Adrenal gland (tissue), 12 donors: Measurements from ENCODE around the gene BAG1. TPM values are rescaled to one million over a fixed set of nuclear protein-coding genes. Genes with fewer than 3 reads are reported as not detected.

Experiments
- DNase-seq, 7 donors: peaks; one replicate each; pipeline ENCODE4 v3.0.0-alpha.2; 2019 to 2020
- H3K27ac ChIP-seq, 5 donors: fragments of 200-600 bp; sonication (generic) in 4 of 5; 1 replicate in 3 of 5; 2 replicates in 2 of 5; pipeline versions ENCODE4 v1.5.1 to v1.8.0; 2016 to 2020; ENCODE audit warnings: mild to moderate bottlenecking in 1 of 5
- H3K27me3 ChIP-seq: fragments of 200-600 bp; 2 replicates; pipeline ENCODE4 v1.8.0; 2021
- H3K36me3 ChIP-seq, 2 donors: fragments of 200-600 bp; replicated peaks in 1 of 2; 1 replicate in 1 of 2; 2 replicates in 1 of 2; pipeline versions ENCODE4 v1.5.1 to v1.8.0; 2018 to 2022
- H3K4me1 ChIP-seq, 2 donors: fragments of 200-600 bp; replicated peaks in 1 of 2; 1 replicate in 1 of 2; 2 replicates in 1 of 2; pipeline versions ENCODE4 v1.5.1 to v1.8.0; 2018 to 2021
- H3K4me3 ChIP-seq, 4 donors: fragments of 200-600 bp; sonication (generic) in 3 of 4; one replicate each; pipeline ENCODE4 v1.5.1; 2016 to 2018
- H3K9me3 ChIP-seq, 3 donors: fragments of 200-600 bp; sonication (generic) in 1 of 3; replicated peaks in 1 of 3; 1 replicate in 2 of 3; 2 replicates in 1 of 3; pipeline versions ENCODE4 v1.5.1 to v1.8.0; 2016 to 2021
- CTCF ChIP-seq, 6 experiments: fragments of 450-650 bp in 4 of 6; fragments of 200-600 bp in 2 of 6; sonication (generic) in 1 of 6; IDR thresholded peaks; 1 replicate in 5 of 6; 2 replicates in 1 of 6; pipeline versions ENCODE4 v1.5.1 to v1.8.0; 2016 to 2021; ENCODE audit warnings: antibody characterized with exemption in 6 of 6, mild to moderate bottlenecking in 2 of 6, moderate library complexity in 1 of 6
- POLR2A ChIP-seq, 2 donors: fragments of 450-650 bp; IDR thresholded peaks; one replicate each; pipeline ENCODE4 v1.6.1; 2017; ENCODE audit warnings: antibody characterized with exemption in 2 of 2, mild to moderate bottlenecking in 2 of 2, moderate library complexity in 1 of 2
- WGBS, 4 donors: extraction: QIAGEN DNeasy Blood & Tissue Kit in 2 of 4; methylation state at CpG; one replicate each; pipeline versions ENCODE4 v1.1.5 to v1.1.7; 2013 to 2017; 5-methylcytosine and 5-hydroxymethylcytosine counted together
- intact Hi-C, 2 donors: fragments of 100-400 bp; cut with DNase I; formaldehyde crosslinking; loops; one replicate each; pipeline versions ENCODE4 v1.14.1 to v1.15.0; 2022 to 2023
- polyA plus RNA-seq, 3 donors: library from polyadenylated mRNA; stranded (reverse); fragments of 200-250 nt in 2 of 3; fragments of 350-450 nt in 1 of 3; fragmentation: Illumina TruSeq in 1 of 3; extraction: RNeasy Lipid Tissue Mini Kit (QIAGEN cat#74804) in 1 of 3; gene quantifications; one replicate each; pipeline ENCODE4 v1.2.3, GENCODE V29; 2013 to 2014
- total RNA-seq, 9 donors: library from RNA; depleted of rRNA in 4 of 9; stranded (reverse); fragments of >200 nt in 4 of 9; fragments of 120-200 nt in 1 of 9; fragmentation: NEBNext Ultra II Directional in 1 of 9; extraction: Animal tissue kit (Norgen Biotek cat#: 25700) in 1 of 9; gene quantifications; one replicate each; pipeline versions ENCODE4 v1.1.0 to v1.2.4, GENCODE V29; 2013 to 2023
- donor health status: healthy with polysubstance abuse.
- donor health status: Bipolar disorder and iron deficiency.
- donor health status: DM: yes; HTN: yes; CAD: no.
- donor health status: DM: no; HTN: no; CAD: no.
- donor health status: DM: no; HTN: no; CAD: no.
- donor health status: DM: yes; HTN: yes; CAD: no.

BAG1 gene
- total and polyA plus RNA-seq, 12 donors: 46.9 to 141 (median 68.8) TPM

DNA sequence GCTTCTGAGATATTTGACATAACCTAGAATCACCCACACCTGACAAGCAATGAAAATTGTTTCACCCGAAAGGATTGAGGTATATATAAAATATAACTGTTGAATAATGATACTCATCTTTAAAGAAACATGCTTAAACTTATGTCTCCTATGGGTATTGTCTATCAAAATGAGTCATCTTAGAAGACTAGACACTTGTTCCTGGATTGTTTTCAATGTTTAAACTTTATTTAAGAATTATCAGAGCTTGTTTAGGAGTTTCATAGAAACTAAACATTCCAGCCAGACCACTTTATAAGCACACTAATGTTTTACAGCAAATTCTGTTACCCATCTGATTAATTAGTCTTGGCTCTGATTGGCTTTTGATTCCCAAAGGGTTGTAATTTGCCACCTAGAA, 45.4 kb upstream of the BAG1 start:
- H3K27ac ChIP-seq: no peak overlapping the region
- peaks cover 0 to 100% of the 10 kb centered on the region in 2 donors for H3K36me3 ChIP-seq
- WGBS, 4 donors: 95 to 100% (median 97%) methylated on average over 1 of the region's 1 CpG
- intact Hi-C loops: no loop called here
- no peak for TF ChIP-seq POLR2A (IDR thresholded peaks at IDR 0.05)
- TF ChIP-seq CTCF (IDR thresholded peaks at IDR 0.05): no peak
- no peak for DNase-seq
- no peaks in the 10 kb centered on the region for H3K4me1 ChIP-seq
- no peaks in the 10 kb centered on the region for H3K9me3 ChIP-seq
- no peaks in the 10 kb centered on the region for H3K27me3 ChIP-seq
- H3K4me3 ChIP-seq: no peak overlapping the region

- H3K9me3 ChIP-seq: no peaks in the 10 kb centered on the region
- intact Hi-C loops: no loop called here
- peaks cover 0 to 100% of the 10 kb centered on the region in 2 donors for H3K36me3 ChIP-seq
- no peak for DNase-seq
- TF ChIP-seq POLR2A (IDR thresholded peaks at IDR 0.05) (no peak), CTCF (IDR thresholded peaks at IDR 0.05) (no peak)
- no peak overlapping the region for H3K27ac ChIP-seq
- H3K4me1 ChIP-seq: no peaks in the 10 kb centered on the region
- WGBS, 4 donors: 80 to 100% (median 88%) methylated on average over 1 of the region's 1 CpG
- no peak overlapping the region for H3K4me3 ChIP-seq
- H3K27me3 ChIP-seq: no peaks in the 10 kb centered on the region
These were observed 42.6 kb upstream of the BAG1 start for GRCh38 chr9:33307067-33307466.

- 86 to 91% (median 87%) methylated on average over 3 of the region's 3 CpGs for WGBS, 4 donors
- intact Hi-C loops: no loop called here
- H3K4me3 ChIP-seq: no peak overlapping the region
- H3K9me3 ChIP-seq: no peaks in the 10 kb centered on the region
- no peaks in the 10 kb centered on the region for H3K27me3 ChIP-seq
- H3K36me3 ChIP-seq: peaks cover 0 to 100% of the 10 kb centered on the region in 2 donors
- no peak for TF ChIP-seq POLR2A (IDR thresholded peaks at IDR 0.05)
- TF ChIP-seq CTCF (IDR thresholded peaks at IDR 0.05): no peak
- DNase-seq: no peak
- H3K4me1 ChIP-seq: no peaks in the 10 kb centered on the region
- no peak overlapping the region for H3K27ac ChIP-seq
These were observed 41.5 kb upstream of the BAG1 start for GRCh38 chr9:33306037-33306436.

DNA sequence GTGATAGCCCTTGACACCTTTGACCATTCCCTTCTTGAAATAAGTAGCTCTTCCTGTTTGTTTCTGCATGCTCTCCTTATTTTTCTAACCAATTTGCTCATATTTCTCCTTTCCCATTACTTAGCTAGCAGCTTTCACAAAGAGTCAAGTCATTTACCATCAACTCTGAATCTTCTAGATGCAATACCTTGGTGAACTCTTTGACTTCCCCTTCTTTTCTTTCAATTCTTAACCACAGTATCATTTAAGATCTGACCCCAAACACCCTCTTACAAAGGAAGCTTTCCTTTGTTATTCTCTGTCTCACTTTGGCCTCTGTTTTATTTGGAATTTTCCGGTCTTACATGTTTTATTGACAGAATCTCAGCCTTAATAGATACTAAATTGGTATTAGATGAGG, 39.9 kb upstream of the BAG1 start:
- TF ChIP-seq CTCF (IDR thresholded peaks at IDR 0.05) (no peak), POLR2A (IDR thresholded peaks at IDR 0.05) (no peak)
- Histone ChIP-seq H3K4me1 (peaks cover 0 to 3% of the 10 kb centered on the region in 2 donors), H3K36me3 (peaks cover 0 to 96% of the 10 kb centered on the region in 2 donors), H3K27me3 (no peaks in the 10 kb centered on the region), H3K9me3 (no peaks in the 10 kb centered on the region), H3K4me3 (no peak overlapping the region), H3K27ac (no peak overlapping the region)
- no peak for DNase-seq
- intact Hi-C loops: no loop called here
- 87 to 96% (median 90%) methylated on average over 1 of the region's 1 CpG for WGBS, 4 donors
